Naive B cell (primary cell): ENCODE data around the gene NCMAP. TPM values are rescaled to one million over a fixed set of nuclear protein-coding genes. Genes with fewer than 3 reads are reported as not detected.

Source experiments
- ATAC-seq, 2 donors: fragments of 150-1000 bp; cut with Tn5 transposase; 2 replicates each; pipeline ENCODE4 v1.10.0; 2021; ENCODE audit warnings: low read depth in 2 of 2, mild to moderate bottlenecking in 2 of 2, moderate library complexity in 2 of 2
- DNase-seq: peaks from one replicate; pipeline ENCODE4 v3.0.0; 2022
- H3K27ac Mint-ChIP-seq, 6 donors: one replicate each; pipeline ENCODE4 v1.8.0; 2020 to 2022; ENCODE audit warnings: mild to moderate bottlenecking in 6 of 6, mixed read lengths in 6 of 6, moderate library complexity in 5 of 6, inconsistent platforms in 2 of 6
- H3K27me3 Mint-ChIP-seq, 3 donors: one replicate each; pipeline ENCODE4 v1.8.0; 2021 to 2022; ENCODE audit warnings: mixed read lengths in 3 of 3, mild to moderate bottlenecking in 1 of 3
- H3K36me3 Mint-ChIP-seq, 2 donors: one replicate each; pipeline ENCODE4 v1.8.0; 2020 to 2022; ENCODE audit warnings: mixed read lengths in 2 of 2, inconsistent platforms in 1 of 2, mild to moderate bottlenecking in 1 of 2
- H3K4me1 Mint-ChIP-seq, 3 donors: one replicate each; pipeline ENCODE4 v1.8.0; 2020 to 2022; ENCODE audit warnings: mixed read lengths in 3 of 3, inconsistent platforms in 1 of 3, mild to moderate bottlenecking in 1 of 3, moderate library complexity in 1 of 3
- H3K4me3 Mint-ChIP-seq, 8 donors: one replicate each; pipeline ENCODE4 v1.8.0; 2020 to 2022; ENCODE audit warnings: mild to moderate bottlenecking in 8 of 8, mixed read lengths in 8 of 8, moderate library complexity in 8 of 8, inconsistent platforms in 2 of 8
- H3K9me3 Mint-ChIP-seq, 7 donors: one replicate each; pipeline ENCODE4 v1.8.0; 2020 to 2022; ENCODE audit warnings: mixed read lengths in 7 of 7, mild to moderate bottlenecking in 5 of 7, inconsistent platforms in 2 of 7, moderate library complexity in 1 of 7
- polyA plus RNA-seq, 6 donors: library from polyadenylated mRNA; unstranded; fragments of 300-500 nt; fragmentation: Illumina TruSeq; gene quantifications; one replicate each; pipeline ENCODE4 v1.2.3, GENCODE V29; 2021; ENCODE audit warnings: low read depth in 6 of 6

Gene NCMAP
- polyA plus RNA-seq, 6 donors from 2014 or later, result not detected

DNA sequence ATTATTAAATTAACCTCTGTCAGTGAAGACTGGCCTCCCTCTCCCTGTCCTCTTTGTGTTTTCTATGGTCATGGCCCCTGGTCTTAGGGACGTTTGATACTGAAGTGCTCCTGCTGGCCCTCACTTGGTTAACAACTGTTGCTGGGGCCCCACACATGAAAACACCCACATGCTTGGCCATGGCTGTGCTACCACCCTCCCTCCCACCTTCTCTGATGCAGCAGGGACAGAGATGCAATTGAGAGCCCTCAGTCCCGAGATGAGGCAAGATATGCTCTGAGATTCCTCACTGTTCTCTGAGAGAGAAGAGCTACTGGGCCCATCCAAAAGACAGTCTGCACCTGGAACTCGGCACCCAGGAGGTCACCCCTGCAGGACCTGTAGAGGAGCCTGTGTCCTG is 33.3 kb downstream of the NCMAP start:
- no peaks in the 10 kb centered on the region for H3K36me3 Mint-ChIP-seq
- H3K4me1 Mint-ChIP-seq, result peaks cover 0 to 8% (median 7%) of the 10 kb centered on the region in 3 donors
- H3K9me3 Mint-ChIP-seq, result no peaks in the 10 kb centered on the region
- H3K27me3 Mint-ChIP-seq, result peaks cover 12 to 32% (median 27%) of the 10 kb centered on the region in 3 donors
- no peak overlapping the region for H3K4me3 Mint-ChIP-seq
- peak overlapping the region in 1 of 6 donors; percentile 62 for H3K27ac Mint-ChIP-seq
- DNase-seq (no peak), ATAC-seq (no peak)

DNA sequence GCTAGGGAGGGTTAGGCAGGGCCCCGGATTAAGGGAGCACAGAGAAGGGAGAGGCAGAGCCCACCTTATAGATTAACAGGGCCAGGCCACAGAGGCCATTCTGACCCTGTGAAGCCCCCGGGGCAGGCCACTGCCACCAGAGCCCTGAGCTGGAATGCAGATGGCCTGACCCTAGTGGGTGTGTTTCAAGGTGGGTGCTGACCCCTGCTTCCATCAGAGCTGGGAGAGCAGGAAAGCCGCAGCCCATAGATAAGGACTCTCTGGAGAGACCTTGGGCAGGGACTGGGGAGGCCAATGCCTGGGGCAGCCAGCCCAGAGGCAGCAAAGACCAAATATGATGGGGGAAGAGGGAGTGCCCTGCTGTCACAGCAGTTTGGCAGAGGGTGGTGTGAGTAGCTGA is 35.9 kb downstream of the NCMAP start:
- Mint-ChIP-seq H3K9me3 (no peaks in the 10 kb centered on the region), H3K27me3 (peaks cover 13 to 30% (median 27%) of the 10 kb centered on the region in 3 donors)

DNA sequence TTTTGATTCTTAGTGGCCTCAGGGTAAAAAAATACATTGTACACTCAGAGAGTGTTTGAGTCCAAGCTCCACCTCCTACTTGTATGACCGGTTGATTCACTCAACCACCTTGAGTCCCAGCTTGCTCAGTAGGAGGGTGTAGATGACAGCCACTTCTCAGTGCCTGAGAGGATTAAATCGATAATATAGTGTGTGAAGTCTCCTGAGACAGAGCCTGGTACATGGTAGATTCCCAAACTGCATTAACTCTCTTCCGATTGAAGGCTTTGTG is 38.4 kb downstream of the NCMAP start:
- H3K27ac Mint-ChIP-seq, result no peak overlapping the region
- ATAC-seq, result no peak
- H3K9me3 Mint-ChIP-seq, result no peaks in the 10 kb centered on the region
- H3K27me3 Mint-ChIP-seq, result peaks cover 17 to 33% (median 32%) of the 10 kb centered on the region in 3 donors
- DNase-seq, result no peak
- H3K4me3 Mint-ChIP-seq, result no peak overlapping the region
- H3K4me1 Mint-ChIP-seq, result no peaks in the 10 kb centered on the region
- no peaks in the 10 kb centered on the region for H3K36me3 Mint-ChIP-seq

More for the DNA sequence above, 35.9 kb downstream of the NCMAP start:
- H3K4me1 Mint-ChIP-seq, result peaks cover 0 to 7% (median 7%) of the 10 kb centered on the region in 3 donors
- no peak overlapping the region for H3K4me3 Mint-ChIP-seq
- H3K36me3 Mint-ChIP-seq, result no peaks in the 10 kb centered on the region
- peak overlapping the region in 1 of 6 donors; percentile 72 for H3K27ac Mint-ChIP-seq
- DNase-seq, result no peak
- no peak for ATAC-seq

DNA sequence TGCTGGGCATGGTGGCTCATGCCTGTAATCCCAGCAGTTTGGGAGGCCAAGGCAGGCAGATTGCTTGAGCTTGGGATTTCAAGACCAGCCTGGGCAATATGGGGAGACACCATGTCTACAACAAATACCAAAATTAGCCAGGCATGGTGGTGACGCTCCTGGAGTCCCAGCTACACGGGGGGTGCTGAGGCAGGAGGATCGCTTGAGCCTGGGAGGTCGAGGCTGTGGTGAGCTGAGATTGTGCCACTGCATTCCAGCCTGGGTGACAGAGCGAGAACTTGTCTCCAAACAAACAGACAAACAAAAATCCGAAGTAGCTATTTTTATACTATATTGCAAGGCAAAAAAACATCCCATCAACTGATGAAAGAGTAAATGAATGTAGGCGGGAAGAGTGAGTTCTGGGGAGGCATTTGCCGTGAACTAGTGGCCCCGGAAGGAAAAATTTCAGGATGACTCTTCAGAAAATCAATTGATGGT is 40.6 kb downstream of the NCMAP start:
- Mint-ChIP-seq H3K27me3 (peaks cover 22 to 31% (median 30%) of the 10 kb centered on the region in 3 donors), H3K4me1 (no peaks in the 10 kb centered on the region), H3K27ac (peak overlapping the region in 2 of 6 donors; percentile 77 to 83), H3K4me3 (no peak overlapping the region), H3K36me3 (no peaks in the 10 kb centered on the region), H3K9me3 (no peaks in the 10 kb centered on the region)
- ATAC-seq (no peak), DNase-seq (no peak)

DNA sequence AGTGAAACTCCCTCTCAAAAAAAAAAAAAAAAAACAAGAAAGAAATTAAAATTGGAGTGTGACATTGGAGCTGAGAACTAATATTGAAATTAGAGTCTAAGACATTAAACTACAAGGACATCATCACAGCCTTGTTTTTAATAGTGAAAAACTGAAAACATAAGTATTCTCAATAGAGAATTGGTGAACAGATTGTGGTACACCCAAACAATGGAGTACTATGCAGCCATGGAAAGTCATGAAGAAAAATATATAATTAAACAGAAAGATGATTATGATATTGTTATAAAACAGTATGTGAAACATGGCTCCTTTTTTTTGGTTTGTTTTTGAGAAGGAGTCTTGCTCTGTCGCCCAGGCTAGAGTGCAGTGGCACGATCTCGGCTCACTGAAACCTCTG is 43.4 kb downstream of the NCMAP start:
- H3K27me3 Mint-ChIP-seq, result peaks cover 14 to 23% (median 20%) of the 10 kb centered on the region in 3 donors
- H3K27ac Mint-ChIP-seq, result no peak overlapping the region
- no peaks in the 10 kb centered on the region for H3K4me1 Mint-ChIP-seq
- no peaks in the 10 kb centered on the region for H3K36me3 Mint-ChIP-seq
- H3K4me3 Mint-ChIP-seq, result peak overlapping the region in 1 of 8 donors; percentile 44
- DNase-seq, result no peak
- ATAC-seq, result no peak
- H3K9me3 Mint-ChIP-seq, result no peaks in the 10 kb centered on the region

DNA sequence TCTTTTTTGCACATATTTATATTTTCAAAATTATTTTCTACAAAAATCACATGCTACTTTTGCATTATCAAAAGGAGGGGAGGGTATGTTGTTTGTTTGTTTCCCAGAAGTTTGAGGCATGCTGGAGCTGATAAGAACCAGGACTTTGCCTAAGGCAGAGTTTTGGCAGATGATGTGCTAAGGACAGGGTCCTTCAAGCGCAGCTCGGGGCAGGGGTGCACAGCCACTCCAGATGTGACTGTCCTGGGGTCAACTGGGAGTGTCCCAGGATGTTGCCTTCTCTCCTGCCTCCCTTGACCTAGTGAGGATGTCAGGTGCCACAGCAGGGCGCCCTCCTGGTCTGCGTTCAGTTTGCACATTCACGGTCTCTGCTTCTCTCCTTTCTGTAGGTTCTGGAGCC is 44.7 kb downstream of the NCMAP start:
- Mint-ChIP-seq H3K4me1 (no peaks in the 10 kb centered on the region), H3K27me3 (peaks cover 10 to 19% (median 14%) of the 10 kb centered on the region in 3 donors), H3K4me3 (no peak overlapping the region), H3K36me3 (no peaks in the 10 kb centered on the region), H3K9me3 (no peaks in the 10 kb centered on the region), H3K27ac (no peak overlapping the region)
- ATAC-seq, result no peak
- no peak for DNase-seq

DNA sequence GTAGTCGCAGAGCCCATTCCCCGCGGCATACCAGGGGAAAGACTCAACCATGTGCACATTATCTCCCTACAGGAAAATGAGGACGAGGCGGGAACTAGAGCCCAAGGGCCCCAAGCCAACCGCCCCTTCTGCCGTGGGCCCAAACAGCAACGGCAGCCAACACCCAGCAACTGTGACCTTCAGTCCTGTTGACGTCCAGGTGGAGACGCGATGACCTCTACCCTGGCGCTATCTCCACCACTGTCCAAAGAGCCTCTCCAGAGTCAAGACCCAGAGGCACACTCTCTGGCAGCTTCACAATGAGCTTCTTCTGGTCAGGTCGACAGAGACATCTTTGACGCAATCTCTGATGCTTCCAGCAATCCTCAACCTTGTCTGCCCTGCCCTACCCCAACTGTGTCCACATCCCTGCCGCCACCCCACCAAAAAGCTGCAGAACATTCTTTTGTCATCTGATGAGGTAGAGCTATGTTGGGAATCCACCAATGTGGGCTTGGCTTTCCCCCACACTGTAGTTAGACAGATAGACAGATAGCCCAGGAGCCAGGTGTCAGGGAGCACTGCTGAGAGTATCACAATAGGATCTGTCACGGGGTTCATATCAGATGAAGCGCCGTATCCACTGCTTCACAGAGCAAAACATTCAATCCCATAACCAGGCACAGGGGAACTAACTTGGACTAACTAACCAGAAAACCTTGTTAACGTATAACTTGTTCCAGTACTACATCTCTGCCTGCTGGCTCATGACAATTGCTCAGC is 49.8 kb downstream of the NCMAP start:
- Mint-ChIP-seq H3K27me3 (peaks cover 0 to 15% (median 8%) of the 10 kb centered on the region in 3 donors), H3K4me3 (no peak overlapping the region), H3K27ac (no peak overlapping the region), H3K9me3 (no peaks in the 10 kb centered on the region), H3K36me3 (no peaks in the 10 kb centered on the region), H3K4me1 (no peaks in the 10 kb centered on the region)
- no peak for DNase-seq
- no peak for ATAC-seq

DNA sequence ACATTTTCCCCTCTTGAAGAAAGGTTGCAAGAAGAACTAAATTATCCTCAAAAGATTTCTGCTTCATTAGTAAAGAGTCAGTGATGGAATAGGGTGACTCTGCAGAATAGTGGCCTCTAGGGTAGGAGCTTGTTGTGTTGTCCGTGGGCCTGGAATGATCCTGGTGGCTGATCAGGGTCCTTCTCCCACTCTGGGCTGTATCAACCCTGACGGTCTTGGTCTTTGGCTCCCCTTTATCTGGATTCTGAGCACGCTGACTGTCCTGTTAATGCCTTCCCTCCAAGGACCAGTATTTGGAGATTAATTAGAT is 50.4 kb downstream of the NCMAP start:
- no peak overlapping the region for H3K4me3 Mint-ChIP-seq
- no peak for DNase-seq
- H3K27me3 Mint-ChIP-seq, result peaks cover 0 to 16% (median 3%) of the 10 kb centered on the region in 3 donors
- ATAC-seq, result no peak
- no peaks in the 10 kb centered on the region for H3K36me3 Mint-ChIP-seq
- H3K9me3 Mint-ChIP-seq, result no peaks in the 10 kb centered on the region
- no peak overlapping the region for H3K27ac Mint-ChIP-seq
- H3K4me1 Mint-ChIP-seq, result no peaks in the 10 kb centered on the region

DNA sequence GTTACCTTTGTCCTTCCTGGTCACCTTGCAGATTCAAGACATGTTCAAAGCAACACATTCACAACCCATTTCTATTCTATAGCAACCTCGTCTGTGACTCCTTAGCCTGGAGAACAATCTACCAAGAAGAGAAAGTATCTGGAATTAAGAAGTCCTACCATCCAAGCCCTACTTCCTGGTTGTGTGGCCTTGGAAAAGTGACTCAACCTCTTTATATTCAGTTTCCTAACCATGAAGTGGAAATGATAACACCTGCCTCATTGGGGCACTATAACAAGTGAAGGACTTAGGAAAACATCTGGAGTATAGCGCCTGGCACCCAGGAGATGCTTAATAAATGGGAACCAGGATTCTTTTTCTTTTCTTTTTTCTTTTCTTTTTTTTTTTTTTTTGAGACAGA is 50.7 kb downstream of the NCMAP start:
- H3K4me1 Mint-ChIP-seq, result no peaks in the 10 kb centered on the region
- no peak overlapping the region for H3K27ac Mint-ChIP-seq
- no peak for ATAC-seq
- no peaks in the 10 kb centered on the region for H3K9me3 Mint-ChIP-seq
- DNase-seq, result no peak
- no peaks in the 10 kb centered on the region for H3K36me3 Mint-ChIP-seq
- H3K27me3 Mint-ChIP-seq, result peaks cover 0 to 18% (median 3%) of the 10 kb centered on the region in 3 donors
- H3K4me3 Mint-ChIP-seq, result no peak overlapping the region

DNA sequence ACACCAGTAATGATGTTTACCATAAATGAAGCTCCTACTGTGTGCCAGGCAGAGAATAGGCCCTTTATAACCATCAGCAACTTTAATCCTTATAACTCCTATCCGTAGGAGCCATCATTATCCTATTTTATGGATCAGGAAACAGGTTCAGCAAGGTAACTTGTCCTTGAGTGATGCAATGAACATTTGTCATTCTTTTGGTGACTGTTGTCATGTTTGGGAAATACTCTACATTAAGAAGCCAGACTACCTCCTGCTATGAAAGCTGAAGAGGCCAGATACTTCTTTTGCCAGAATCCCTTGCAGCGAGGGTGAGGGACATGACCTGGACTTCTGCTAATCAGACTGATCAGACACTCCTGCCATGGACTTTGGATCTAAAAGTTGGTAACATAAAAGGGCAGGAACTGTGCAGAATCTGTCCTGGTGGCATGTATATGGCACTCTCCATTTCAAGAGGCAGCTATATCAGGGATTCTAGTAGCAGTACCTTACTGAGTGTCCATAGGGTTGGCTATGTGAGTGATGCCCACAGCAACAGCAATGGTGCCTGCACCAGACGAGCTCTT is 54.1 kb downstream of the NCMAP start:
- no peak overlapping the region for H3K4me3 Mint-ChIP-seq
- H3K9me3 Mint-ChIP-seq, result peaks cover 0 to 3% (median 0%) of the 10 kb centered on the region in 7 donors
- peaks cover 3 to 23% (median 8%) of the 10 kb centered on the region in 3 donors for H3K27me3 Mint-ChIP-seq

DNA sequence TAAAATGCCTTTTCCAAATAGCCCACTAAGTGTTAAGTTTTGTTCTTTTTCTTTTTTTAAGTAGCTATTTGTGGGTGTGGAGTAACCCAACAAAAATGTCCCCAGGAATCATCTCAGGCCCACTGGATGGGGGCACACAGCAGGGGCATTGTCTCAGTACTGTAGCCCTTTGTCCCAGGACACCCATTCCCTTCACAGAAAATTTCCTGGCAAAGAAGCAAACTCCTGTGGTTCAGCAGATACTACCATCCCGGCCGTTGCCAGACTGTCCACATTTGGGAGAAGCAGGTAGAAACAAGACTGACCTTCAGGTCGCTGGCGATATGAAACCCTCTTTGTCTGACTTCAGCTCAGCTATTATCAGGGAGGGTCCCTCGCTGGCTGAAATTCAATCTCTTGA is 63.5 kb downstream of the NCMAP start:
- no peak for DNase-seq
- H3K4me3 Mint-ChIP-seq, result no peak overlapping the region
- peaks cover 31 to 47% (median 43%) of the 10 kb centered on the region in 3 donors for H3K27me3 Mint-ChIP-seq
- H3K9me3 Mint-ChIP-seq, result no peaks in the 10 kb centered on the region
- H3K4me1 Mint-ChIP-seq, result no peaks in the 10 kb centered on the region
- no peak overlapping the region for H3K27ac Mint-ChIP-seq
- ATAC-seq, result no peak
- H3K36me3 Mint-ChIP-seq, result peaks cover 3 to 7% of the 10 kb centered on the region in 2 donors

More for the DNA sequence above, 54.1 kb downstream of the NCMAP start:
- no peak for DNase-seq
- Mint-ChIP-seq H3K36me3 (no peaks in the 10 kb centered on the region), H3K27ac (no peak overlapping the region), H3K4me1 (no peaks in the 10 kb centered on the region)
- ATAC-seq, result no peak

DNA sequence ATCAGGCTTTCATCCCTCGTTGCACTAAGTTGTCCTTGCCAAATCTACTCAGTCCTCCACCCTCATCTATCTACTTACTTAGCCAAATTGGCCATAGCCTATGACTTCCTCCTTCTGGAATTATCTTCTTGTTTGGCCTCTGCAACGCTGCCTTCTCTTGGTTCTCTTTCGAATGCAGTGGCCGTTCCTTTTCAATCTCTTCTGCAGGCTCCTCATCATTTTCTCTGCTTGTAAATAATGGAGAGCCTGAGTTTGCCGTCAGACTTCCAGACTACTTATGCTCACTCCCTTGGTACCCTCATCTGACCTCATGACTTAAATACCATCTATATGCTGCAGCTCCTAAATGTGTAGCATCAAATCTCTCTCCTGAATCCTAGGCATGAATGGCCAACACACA is 64.8 kb downstream of the NCMAP start:
- DNase-seq (no peak), ATAC-seq (no peak)
- no peak overlapping the region for H3K4me3 Mint-ChIP-seq
- peaks cover 31 to 47% (median 43%) of the 10 kb centered on the region in 3 donors for H3K27me3 Mint-ChIP-seq
- H3K4me1 Mint-ChIP-seq, result no peaks in the 10 kb centered on the region
- no peaks in the 10 kb centered on the region for H3K9me3 Mint-ChIP-seq
- no peak overlapping the region for H3K27ac Mint-ChIP-seq
- H3K36me3 Mint-ChIP-seq, result peaks cover 3 to 7% of the 10 kb centered on the region in 2 donors

DNA sequence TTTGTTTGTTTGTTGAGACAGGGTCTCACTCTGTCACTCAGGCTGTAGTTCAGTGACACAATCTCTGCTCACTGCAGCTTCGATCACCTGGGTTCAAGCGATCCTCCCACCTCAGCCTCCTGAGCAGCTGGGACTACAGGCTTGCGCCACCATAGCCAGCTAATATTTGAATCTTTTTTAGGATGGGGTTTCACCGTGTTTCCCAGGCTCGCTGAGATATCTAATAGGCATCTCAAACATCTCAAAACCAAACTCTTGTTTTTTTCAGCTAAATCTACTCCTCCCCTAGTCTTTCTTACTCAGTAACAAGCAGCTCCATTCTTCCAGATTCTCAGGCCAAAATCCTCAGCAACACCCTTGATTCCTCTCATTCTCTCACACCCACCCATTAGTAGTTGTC is 65.2 kb downstream of the NCMAP start:
- Mint-ChIP-seq H3K36me3 (peaks cover 3 to 7% of the 10 kb centered on the region in 2 donors), H3K27me3 (peaks cover 28 to 48% (median 47%) of the 10 kb centered on the region in 3 donors)

DNA sequence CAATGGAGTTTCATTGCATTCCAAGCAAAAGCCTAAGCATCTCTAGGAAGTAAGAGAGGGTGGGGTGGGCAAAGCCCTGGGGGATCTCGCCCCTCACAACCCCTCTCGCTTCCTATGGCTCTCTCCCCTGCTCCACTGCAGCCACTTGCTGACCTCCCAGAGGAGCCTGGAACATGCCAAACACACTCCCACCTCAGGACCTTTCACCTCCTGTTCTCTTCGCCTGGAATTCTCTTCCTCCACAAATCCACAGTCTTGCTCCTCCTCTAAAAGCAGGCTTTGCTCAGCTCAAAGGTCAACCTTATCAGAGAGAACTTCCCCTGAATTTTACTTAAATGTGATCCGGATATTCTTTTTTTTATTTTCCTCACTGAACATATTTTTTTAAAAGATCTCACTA is 66.3 kb downstream of the NCMAP start:
- peak overlapping the region in 3 of 6 donors; percentile 19 to 86 (median 65) for H3K27ac Mint-ChIP-seq
- H3K4me3 Mint-ChIP-seq, result no peak overlapping the region
- DNase-seq, result no peak
- H3K36me3 Mint-ChIP-seq, result peaks cover 3 to 7% of the 10 kb centered on the region in 2 donors
- no peaks in the 10 kb centered on the region for H3K9me3 Mint-ChIP-seq
- H3K4me1 Mint-ChIP-seq, result no peaks in the 10 kb centered on the region
- no peak for ATAC-seq
- peaks cover 23 to 43% (median 38%) of the 10 kb centered on the region in 3 donors for H3K27me3 Mint-ChIP-seq

More for the DNA sequence above, 65.2 kb downstream of the NCMAP start:
- H3K4me3 Mint-ChIP-seq, result no peak overlapping the region
- no peak for DNase-seq
- no peaks in the 10 kb centered on the region for H3K9me3 Mint-ChIP-seq
- H3K27ac Mint-ChIP-seq, result no peak overlapping the region
- no peaks in the 10 kb centered on the region for H3K4me1 Mint-ChIP-seq
- no peak for ATAC-seq
